Stimulated activated naive CD8-positive, alpha-beta T cell treated with anti-CD3 and anti-CD28 coated beads, Interleukin-15, Interleukin-2, amounts not matched to agents 100 ng/mL and 50 ng/mL, for 24 hours (primary cell): ENCODE results near the gene FNDC4.
"Not testable (repeated sequence)": the region's sequence is repeated elsewhere in the genome, so short reads cannot be mapped to it uniquely, and the experiment has no call there.

Source experiments
- H3K27ac Mint-ChIP-seq: one replicate; pipeline ENCODE4 v1.8.0; 2021; ENCODE audit warnings: mild to moderate bottlenecking, mixed read lengths
- H3K27me3 Mint-ChIP-seq: one replicate; pipeline ENCODE4 v1.8.0; 2021; ENCODE audit warnings: mixed read lengths
- H3K36me3 Mint-ChIP-seq: one replicate; pipeline ENCODE4 v1.8.0; 2021; ENCODE audit warnings: low read depth, mixed read lengths
- H3K4me1 Mint-ChIP-seq: one replicate; pipeline ENCODE4 v1.8.0; 2021; ENCODE audit warnings: low read depth, mixed read lengths
- H3K4me3 Mint-ChIP-seq: one replicate; pipeline ENCODE4 v1.8.0; 2021; ENCODE audit warnings: mild to moderate bottlenecking, mixed read lengths
- H3K9me3 Mint-ChIP-seq: one replicate; pipeline ENCODE4 v1.8.0; 2021; ENCODE audit warnings: mixed read lengths

FNDC4 gene, protein sequence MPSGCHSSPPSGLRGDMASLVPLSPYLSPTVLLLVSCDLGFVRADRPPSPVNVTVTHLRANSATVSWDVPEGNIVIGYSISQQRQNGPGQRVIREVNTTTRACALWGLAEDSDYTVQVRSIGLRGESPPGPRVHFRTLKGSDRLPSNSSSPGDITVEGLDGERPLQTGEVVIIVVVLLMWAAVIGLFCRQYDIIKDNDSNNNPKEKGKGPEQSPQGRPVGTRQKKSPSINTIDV

DNA sequence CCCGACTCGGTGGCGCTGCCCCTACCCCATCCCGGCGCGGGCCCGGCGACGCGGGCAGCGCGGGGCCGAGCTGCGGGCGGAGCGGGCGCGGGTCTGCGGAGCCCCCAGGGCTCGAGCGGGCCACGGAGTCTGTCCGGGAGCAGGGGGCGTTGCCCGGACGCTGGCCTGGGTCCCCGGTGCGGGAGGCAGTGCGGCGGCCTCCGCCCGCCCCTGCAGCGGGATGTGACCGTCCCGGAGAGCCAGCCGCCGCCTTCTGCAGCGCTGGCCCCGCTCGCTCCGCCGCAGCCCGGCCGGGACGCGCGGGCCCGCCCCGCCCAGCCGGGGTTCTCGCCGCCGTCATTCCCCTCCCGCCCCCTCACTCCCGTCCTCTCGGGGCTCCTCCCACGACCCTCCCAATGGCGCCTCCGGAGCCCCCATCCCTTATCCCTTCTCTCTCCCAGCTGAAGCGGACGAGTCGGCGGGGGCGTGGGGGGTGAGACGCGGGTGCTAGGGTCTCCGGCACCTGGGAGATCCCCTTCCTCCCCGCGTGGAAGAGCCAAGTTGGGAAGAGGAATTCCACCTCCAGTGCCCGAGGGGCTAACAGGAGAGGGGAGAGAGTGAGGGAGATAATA is at the start of gene FNDC4:
TSS of gene FNDC4 (minus strand) at position 257 of the 611 bp plus-strand sequence. CDS start 521 bp downstream, outside the sequence.
- H3K36me3 Mint-ChIP-seq: no peaks in the 10 kb centered on the region
- H3K27me3 Mint-ChIP-seq: peaks cover 55% of the 10 kb centered on the region
- no peak within 1 kb of the TSS for H3K27ac Mint-ChIP-seq
- peak within 1 kb of the TSS; percentile 59 for H3K4me3 Mint-ChIP-seq
- peaks cover 20% of the 10 kb centered on the region for H3K4me1 Mint-ChIP-seq
- no peaks in the 10 kb centered on the region for H3K9me3 Mint-ChIP-seq

DNA sequence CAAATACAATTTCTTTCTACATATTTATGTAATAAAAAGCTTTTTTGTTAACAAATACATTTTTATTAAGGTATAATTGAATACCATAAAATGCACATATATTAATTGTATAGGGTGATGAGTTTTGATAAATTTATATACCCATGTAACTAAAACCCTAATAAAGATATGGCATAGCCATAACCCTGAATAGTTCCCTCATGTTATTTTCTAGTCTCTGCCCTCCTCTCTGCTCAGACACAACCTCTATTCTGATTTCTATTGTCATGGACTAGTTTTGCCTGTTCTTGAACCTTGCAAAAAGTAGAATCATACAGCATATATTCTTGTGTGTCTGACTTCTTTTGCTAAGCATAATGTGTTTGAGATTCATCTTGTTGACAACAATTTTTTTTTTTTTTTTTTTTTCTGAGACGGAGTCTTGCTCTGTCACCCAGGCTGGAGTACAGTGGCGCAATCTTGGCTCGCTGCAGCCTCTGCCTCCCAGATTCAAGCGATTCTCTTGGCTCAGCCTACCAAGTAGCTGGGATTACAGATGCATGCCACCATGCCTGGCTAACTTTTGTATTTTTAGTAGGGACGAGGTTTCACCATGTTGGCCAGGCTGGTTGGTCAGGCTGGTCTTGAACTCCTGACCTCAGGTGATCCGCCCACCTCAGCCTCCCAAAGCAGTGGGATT is 49.3 kb upstream of the FNDC4 start:
- no peak overlapping the region for H3K27ac Mint-ChIP-seq
- no peaks in the 10 kb centered on the region for H3K4me1 Mint-ChIP-seq
- H3K4me3 Mint-ChIP-seq: no peak overlapping the region
- no peaks in the 10 kb centered on the region for H3K27me3 Mint-ChIP-seq
- no peaks in the 10 kb centered on the region for H3K9me3 Mint-ChIP-seq
- H3K36me3 Mint-ChIP-seq: no peaks in the 10 kb centered on the region

DNA sequence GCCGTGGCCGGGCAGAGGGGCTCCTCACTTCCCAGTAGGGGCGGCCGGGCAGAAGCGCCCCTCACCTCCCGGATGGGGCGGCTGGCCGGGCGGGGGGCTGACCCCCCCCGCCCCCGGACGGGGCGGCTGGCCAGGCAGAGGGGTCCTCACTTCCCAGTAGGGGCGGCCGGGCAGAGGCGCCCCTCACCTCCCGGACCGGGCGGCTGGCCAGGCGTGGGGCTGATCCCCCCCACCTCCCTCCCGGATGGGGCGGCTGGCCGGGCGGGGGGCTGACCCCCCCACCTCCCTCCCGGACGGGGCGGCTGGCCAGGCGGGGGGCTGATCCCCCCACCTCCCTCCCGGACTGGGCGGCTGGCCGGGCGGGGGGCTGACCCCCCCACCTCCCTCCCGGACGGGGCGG is 44.6 kb upstream of the FNDC4 start:
- not testable (repeated sequence) for H3K27ac Mint-ChIP-seq, H3K9me3 Mint-ChIP-seq, H3K4me1 Mint-ChIP-seq, H3K4me3 Mint-ChIP-seq, H3K36me3 Mint-ChIP-seq
- peaks cover 14% of the 10 kb centered on the region for H3K27me3 Mint-ChIP-seq

DNA sequence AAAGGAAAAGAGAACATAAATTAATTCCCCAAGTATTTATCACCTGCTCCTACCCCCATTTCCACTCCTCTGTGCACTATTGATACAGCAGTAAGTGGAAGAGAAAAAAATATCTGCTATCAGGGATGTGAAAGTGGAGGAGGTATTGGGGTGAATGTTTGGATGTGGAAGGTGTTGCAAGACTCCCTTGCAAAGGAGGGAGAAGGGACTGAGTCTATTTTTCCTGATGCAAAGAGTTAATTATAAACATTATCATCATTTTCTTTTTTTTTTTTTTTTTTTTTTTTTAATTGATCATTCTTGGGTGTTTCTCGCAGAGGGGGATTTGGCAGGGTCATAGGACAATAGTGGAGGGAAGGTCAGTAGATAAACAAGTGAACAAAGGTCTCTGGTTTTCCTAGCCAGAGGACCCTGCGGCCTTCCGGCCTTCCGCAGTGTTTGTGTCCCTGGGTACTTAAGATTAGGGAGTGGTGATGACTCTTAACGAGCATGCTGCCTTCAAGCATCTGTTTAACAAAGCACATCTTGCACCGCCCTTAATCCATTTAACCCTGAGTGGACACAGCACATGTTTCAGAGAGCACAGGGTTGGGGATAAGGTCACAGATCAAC is 43.9 kb upstream of the FNDC4 start:
- not testable (repeated sequence) for H3K9me3 Mint-ChIP-seq

DNA sequence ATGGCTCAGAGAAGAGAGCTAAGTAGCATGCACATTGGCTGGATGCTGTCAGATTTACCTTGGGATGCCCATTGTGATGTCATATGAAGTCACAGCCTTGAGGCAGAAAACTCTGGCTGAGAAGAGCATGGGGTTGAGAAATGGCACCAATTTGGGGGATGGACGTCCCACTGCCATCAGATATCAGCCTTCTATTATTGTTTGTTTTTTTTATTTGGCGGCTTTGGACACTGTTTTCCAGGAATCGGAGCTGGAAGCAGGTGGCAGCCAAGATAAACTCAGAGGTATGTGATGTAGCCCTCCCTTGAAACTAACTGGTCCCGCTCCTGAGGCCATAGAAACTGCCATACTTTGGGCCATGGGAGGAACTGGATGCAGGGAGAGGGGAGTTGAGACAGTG is 42.3 kb upstream of the FNDC4 start:
- Mint-ChIP-seq H3K36me3 (no peaks in the 10 kb centered on the region), H3K4me1 (no peaks in the 10 kb centered on the region), H3K4me3 (no peak overlapping the region), H3K27me3 (peaks cover 14% of the 10 kb centered on the region), H3K27ac (no peak overlapping the region), H3K9me3 (no peaks in the 10 kb centered on the region)

More for the DNA sequence above, 43.9 kb upstream of the FNDC4 start:
- H3K4me1 Mint-ChIP-seq, H3K27ac Mint-ChIP-seq, H3K36me3 Mint-ChIP-seq, H3K4me3 Mint-ChIP-seq: not testable (repeated sequence)
- H3K27me3 Mint-ChIP-seq: peaks cover 14% of the 10 kb centered on the region

DNA sequence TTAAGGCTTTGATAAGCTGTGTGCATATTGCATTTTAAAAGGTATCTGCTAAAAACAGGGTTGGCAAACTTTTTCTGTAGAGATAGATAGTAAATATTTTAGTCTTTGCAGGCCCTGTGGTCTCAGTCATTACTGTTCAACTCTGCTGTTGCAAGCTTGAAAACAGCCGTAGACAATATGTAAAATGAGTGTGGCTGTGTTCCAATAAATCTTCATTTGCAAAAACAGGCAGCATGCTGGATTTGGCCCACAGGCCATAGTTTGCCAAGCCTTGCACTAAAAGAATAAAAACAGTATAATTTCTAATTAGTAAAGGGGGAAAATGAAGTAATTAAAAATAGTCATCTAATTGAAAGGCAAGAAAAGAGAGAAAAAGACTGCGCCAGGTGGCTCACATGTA is 37.0 kb upstream of the FNDC4 start:
- peaks cover 9% of the 10 kb centered on the region for H3K4me1 Mint-ChIP-seq

DNA sequence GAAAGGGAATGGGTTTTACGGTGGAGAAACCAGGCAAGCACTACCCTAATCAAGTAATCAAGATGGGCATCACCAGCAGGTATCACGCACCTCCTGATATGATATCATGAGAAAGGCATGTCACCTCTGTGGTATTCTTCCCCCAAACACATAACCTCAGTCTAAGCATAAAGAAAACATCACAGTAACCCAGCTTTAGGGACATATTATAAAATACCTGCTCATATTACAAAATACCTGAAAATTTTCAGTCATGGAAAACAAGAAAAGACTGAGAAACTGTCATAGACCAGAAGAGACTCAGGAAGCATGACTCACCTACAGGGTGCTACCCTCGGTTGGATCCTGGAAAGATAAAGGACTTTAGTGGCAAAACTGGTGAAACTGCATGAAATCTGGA is 32.2 kb upstream of the FNDC4 start:
- Mint-ChIP-seq H3K27me3 (peaks cover 24% of the 10 kb centered on the region), H3K4me1 (peaks cover 10% of the 10 kb centered on the region), H3K9me3 (no peaks in the 10 kb centered on the region), H3K27ac (no peak overlapping the region), H3K36me3 (no peaks in the 10 kb centered on the region), H3K4me3 (no peak overlapping the region)

More for the DNA sequence above, 37.0 kb upstream of the FNDC4 start:
- H3K9me3 Mint-ChIP-seq: no peaks in the 10 kb centered on the region
- no peak overlapping the region for H3K27ac Mint-ChIP-seq
- no peak overlapping the region for H3K4me3 Mint-ChIP-seq
- peaks cover 18% of the 10 kb centered on the region for H3K27me3 Mint-ChIP-seq
- no peaks in the 10 kb centered on the region for H3K36me3 Mint-ChIP-seq

DNA sequence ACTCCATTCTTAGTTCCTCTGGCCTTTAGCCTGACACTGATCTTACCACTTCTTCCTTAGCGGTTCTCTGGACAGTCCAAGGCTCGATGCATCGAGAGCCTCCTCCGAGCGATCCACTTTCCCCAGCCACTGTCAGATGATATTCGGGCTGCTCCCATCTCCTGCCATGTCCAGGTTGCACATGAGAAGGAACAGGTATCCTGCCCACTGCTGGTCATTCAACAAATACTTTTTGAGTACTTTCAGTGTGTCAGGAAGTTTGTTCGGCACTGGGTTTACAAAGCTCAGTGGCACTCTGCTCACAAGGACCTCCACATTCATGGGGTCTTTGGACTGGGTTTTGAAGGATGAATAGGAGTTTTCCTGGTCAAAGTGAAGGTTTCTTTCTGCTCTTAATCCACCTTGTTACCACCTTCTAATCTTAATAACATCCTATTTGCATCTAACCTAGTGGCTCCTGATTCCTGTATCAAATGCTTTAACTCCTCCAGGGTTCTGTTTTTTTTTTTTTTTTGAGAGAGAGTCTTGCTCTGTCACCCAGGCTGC is 27.5 kb upstream of the FNDC4 start:
- no peaks in the 10 kb centered on the region for H3K36me3 Mint-ChIP-seq

DNA sequence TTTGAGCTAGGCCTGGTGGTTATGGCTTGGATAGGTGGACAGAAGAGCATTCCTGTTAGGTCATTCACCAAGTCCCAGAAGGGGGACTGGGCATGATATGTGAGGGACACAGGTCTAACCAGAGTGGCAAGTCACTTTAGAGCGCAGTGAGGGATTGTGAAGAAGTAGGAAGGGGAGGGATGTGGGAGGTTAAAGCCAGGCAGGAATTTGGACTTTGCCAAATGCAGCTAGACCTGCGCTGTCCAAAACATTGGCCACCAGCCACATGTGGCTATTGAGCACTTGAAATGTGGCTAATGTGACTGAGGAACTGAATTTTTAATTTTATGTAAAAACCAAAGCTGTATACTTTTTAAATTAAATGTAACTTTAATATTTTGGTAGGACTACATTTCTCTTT is 25.3 kb upstream of the FNDC4 start:
- Mint-ChIP-seq H3K9me3 (no peaks in the 10 kb centered on the region), H3K27ac (no peak overlapping the region), H3K27me3 (peaks cover 9% of the 10 kb centered on the region), H3K4me3 (no peak overlapping the region), H3K36me3 (no peaks in the 10 kb centered on the region), H3K4me1 (no peaks in the 10 kb centered on the region)

More for the DNA sequence above, 27.5 kb upstream of the FNDC4 start:
- Mint-ChIP-seq H3K9me3 (no peaks in the 10 kb centered on the region), H3K4me1 (peaks cover 6% of the 10 kb centered on the region), H3K27ac (no peak overlapping the region), H3K4me3 (no peak overlapping the region), H3K27me3 (peaks cover 20% of the 10 kb centered on the region)

DNA sequence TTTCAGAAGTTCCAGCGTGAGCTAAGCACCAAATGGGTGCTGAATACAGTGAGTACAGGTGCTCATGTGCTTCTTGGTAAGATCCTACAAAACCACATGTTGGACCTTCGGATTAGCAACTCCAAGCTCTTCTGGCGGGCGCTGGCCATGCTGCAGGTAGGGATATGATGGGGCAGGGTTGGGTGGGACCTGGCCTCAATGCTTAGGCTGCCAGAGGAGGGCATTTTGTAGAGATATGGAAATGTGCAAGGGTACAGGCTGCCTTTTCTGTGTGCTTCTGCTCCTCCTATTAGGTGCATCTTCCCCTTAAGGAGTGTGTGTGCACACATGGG is 23.7 kb upstream of the FNDC4 start:
- no peaks in the 10 kb centered on the region for H3K36me3 Mint-ChIP-seq
- H3K27me3 Mint-ChIP-seq: peaks cover 11% of the 10 kb centered on the region
- no peak overlapping the region for H3K4me3 Mint-ChIP-seq
- H3K27ac Mint-ChIP-seq: no peak overlapping the region
- H3K4me1 Mint-ChIP-seq: no peaks in the 10 kb centered on the region
- no peaks in the 10 kb centered on the region for H3K9me3 Mint-ChIP-seq

DNA sequence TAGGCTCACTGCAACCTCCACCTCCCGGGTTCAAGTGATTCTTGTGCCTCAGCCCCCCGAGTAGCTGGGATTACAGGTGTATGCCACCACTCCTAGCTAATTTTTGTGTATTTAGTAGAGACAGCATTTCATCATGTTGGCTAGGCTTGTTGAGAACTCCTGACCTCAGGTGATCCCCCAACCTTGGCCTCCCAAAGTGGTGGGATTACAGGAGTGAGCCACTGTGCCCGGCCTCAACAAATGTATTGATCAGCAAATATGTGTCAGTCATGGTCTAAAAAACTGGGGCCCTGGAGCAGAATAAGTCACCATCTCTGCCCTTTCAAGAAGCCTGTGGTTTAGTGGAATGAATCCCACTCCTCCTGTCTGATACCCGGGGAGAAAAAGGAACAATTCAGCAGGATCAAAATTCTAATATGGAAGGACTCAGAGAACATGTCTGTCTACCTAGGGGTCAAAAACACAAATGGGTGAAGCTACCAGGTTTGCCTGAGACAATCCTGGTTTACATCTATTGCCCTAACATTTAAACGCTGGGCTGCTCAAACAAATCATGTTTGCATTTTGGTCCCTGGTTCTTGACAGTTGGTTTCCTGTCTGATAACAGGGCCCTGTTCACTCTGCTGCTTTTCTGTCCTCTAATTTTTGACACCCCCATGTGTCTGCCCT is 23.2 kb upstream of the FNDC4 start:
- Mint-ChIP-seq H3K27me3 (peaks cover 9% of the 10 kb centered on the region), H3K27ac (no peak overlapping the region), H3K4me1 (no peaks in the 10 kb centered on the region)

DNA sequence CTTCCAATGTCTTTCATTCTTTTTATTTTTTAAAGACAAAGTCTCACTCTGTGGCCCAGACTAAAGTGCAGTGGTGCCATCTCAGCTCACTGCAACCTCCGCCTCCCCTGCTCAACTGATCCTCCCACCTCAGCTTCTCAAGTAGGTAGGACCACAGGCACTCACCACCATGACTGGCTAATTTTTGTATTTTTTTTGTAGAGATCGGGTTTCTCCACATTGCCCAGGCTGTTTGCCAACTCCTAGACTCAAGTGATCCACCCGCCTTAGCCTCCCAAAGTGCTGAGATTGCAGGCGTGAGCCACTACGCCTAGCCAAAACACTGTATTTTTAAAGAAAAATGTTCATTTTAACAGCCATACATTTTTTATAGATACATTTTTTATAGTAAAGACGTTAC is 14.3 kb upstream of the FNDC4 start:
- Mint-ChIP-seq H3K4me1 (no peaks in the 10 kb centered on the region), H3K36me3 (no peaks in the 10 kb centered on the region), H3K27ac (no peak overlapping the region), H3K9me3 (no peaks in the 10 kb centered on the region), H3K27me3 (peaks cover 10% of the 10 kb centered on the region), H3K4me3 (no peak overlapping the region)

More for the DNA sequence above, 23.2 kb upstream of the FNDC4 start:
- no peak overlapping the region for H3K4me3 Mint-ChIP-seq
- no peaks in the 10 kb centered on the region for H3K9me3 Mint-ChIP-seq
- no peaks in the 10 kb centered on the region for H3K36me3 Mint-ChIP-seq

DNA sequence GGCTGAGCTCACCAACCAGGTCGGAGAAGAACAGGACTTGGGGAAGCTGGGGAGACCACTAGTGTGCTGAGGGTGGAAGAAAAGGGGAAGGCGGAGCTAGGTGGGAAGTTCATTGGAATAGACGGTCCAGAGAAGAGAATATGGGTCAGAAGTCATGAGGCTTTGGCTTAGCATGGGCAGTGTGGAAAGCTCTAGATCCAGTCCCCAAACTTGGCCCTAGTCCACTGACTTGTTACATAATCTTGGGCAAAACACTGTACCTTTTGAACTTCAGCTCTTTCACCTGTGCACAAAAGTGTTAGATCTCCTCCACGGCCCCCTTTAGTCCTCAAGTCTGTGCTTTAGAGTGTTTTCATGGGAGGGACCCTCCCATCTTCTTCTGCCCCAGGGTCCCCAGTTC is 12.3 kb upstream of the FNDC4 start:
- Mint-ChIP-seq H3K4me3 (no peak overlapping the region), H3K27me3 (peaks cover 4% of the 10 kb centered on the region), H3K36me3 (no peaks in the 10 kb centered on the region), H3K9me3 (no peaks in the 10 kb centered on the region), H3K27ac (no peak overlapping the region), H3K4me1 (no peaks in the 10 kb centered on the region)

DNA sequence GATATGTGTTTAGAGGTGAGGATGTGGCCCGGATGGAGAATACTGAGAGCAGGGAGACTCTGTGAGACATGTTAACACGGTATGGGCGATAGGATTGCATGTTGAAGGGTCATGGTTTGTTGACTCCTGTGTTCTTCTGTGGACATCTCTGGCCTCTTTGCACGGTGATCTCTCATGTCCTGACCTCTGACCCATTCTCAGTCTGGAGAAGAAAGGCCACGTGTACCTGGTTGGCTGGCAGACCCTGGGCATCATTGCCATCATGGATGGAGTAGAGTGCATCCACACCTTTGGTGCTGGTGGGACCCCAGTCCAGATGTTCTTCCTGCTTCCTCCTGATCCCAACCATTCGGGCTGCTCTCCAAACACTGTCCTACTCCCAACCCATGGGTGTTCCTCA is 11.6 kb upstream of the FNDC4 start:
- Mint-ChIP-seq H3K9me3 (no peaks in the 10 kb centered on the region), H3K27me3 (peaks cover 1% of the 10 kb centered on the region), H3K4me1 (no peaks in the 10 kb centered on the region)

DNA sequence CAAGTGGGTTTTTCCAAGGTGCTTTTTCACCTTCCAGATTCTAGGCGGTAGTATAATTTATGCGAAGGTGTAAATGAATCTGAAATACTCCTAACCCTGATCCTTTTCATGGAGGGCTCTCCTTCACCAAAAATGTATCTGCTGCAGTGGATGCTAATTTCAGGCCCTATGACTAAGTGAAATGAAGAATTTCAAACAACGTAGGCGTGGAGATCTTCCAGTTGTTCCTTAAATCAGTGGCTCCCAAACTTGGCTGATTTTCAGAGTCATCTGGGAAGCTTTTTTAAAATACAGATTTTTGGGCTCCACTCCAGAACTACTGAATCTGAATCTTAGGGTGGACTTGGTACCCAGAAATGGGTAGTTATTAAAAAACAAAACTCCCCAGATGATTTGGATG is 7.1 kb upstream of the FNDC4 start:
- Mint-ChIP-seq H3K27me3 (peaks cover 20% of the 10 kb centered on the region), H3K36me3 (no peaks in the 10 kb centered on the region), H3K27ac (no peak overlapping the region), H3K9me3 (no peaks in the 10 kb centered on the region), H3K4me1 (no peaks in the 10 kb centered on the region), H3K4me3 (no peak overlapping the region)

More for the DNA sequence above, 11.6 kb upstream of the FNDC4 start:
- no peak overlapping the region for H3K27ac Mint-ChIP-seq
- H3K36me3 Mint-ChIP-seq: no peaks in the 10 kb centered on the region
- no peak overlapping the region for H3K4me3 Mint-ChIP-seq
